A549 (cell line): ENCODE data around the gene CASQ1.

Source experiments
- CEBPB ChIP-seq, 2 experiments: fragments of >200 bp in 1 of 2; sonication (Bioruptor Twin) in 1 of 2; formaldehyde crosslinking in 1 of 2; IDR thresholded peaks; 2 replicates each; pipeline ENCODE4 v1.6.1; 2012 to 2016
- ELK1 ChIP-seq: fragments of 150-350 bp; IDR thresholded peaks from 2 replicates; pipeline ENCODE4 v1.6.1; 2014; ENCODE audit warnings: low read depth, mild to moderate bottlenecking, low read length
- JUN ChIP-seq, 2 experiments: fragments of >200 bp; sonication (Bioruptor Twin); formaldehyde crosslinking; IDR thresholded peaks; 2 replicates in 1 of 2; 3 replicates in 1 of 2; pipeline ENCODE4 v1.6.1; 2016 to 2017
- KDM1A ChIP-seq: fragments of 200-600 bp; sonication (generic); IDR thresholded peaks from 2 replicates; pipeline ENCODE4 v1.6.1; 2016; ENCODE audit warnings: low read depth, mild to moderate bottlenecking
- MAFK ChIP-seq: fragments of 450-650 bp; IDR thresholded peaks from 2 replicates; pipeline ENCODE4 v1.6.1; 2014; ENCODE audit not compliant: partially characterized antibody
- MYC ChIP-seq: IDR thresholded peaks from 2 replicates; pipeline ENCODE4 v1.6.1; 2012; ENCODE audit warnings: mild to moderate bottlenecking, inconsistent platforms, low read length, improper control_type of control experiment, borderline replicate concordance
- POLR2A ChIP-seq: IDR thresholded peaks from 2 replicates; pipeline ENCODE4 v1.6.1; 2012; ENCODE audit warnings: mild to moderate bottlenecking, low read length
- RAD21 ChIP-seq, 2 experiments: fragments of >200 bp in 1 of 2; sonication (Bioruptor Twin) in 1 of 2; formaldehyde crosslinking in 1 of 2; IDR thresholded peaks in 1 of 2; conservative IDR thresholded peaks in 1 of 2; 2 replicates in 1 of 2; 3 replicates in 1 of 2; pipeline ENCODE4 v1.6.1; 2012 to 2018; ENCODE audit warnings: inconsistent platforms in 1 of 2
- RFX5 ChIP-seq: fragments of 450-650 bp; IDR thresholded peaks from 2 replicates; pipeline ENCODE4 v1.7.1; 2014; ENCODE audit warnings: antibody characterized with exemption, mild to moderate bottlenecking, moderate library complexity
- TP53 ChIP-seq: fragments of 250-450 bp; sonication (Bioruptor Pico); IDR thresholded peaks from 2 replicates; pipeline ENCODE4 v1.5.0; 2021; ENCODE audit warnings: mild to moderate bottlenecking, moderate library complexity
- ZSCAN20 ChIP-seq: fragments of 250-450 bp; sonication (Bioruptor Pico); IDR thresholded peaks from 2 replicates; pipeline ENCODE4 v1.8.0; 2022; ENCODE audit warnings: mild to moderate bottlenecking, moderate library complexity
- TF ChIP-seq, protein P1 (sequence below): fragments of >200 bp; sonication (Bioruptor Twin); formaldehyde crosslinking; IDR thresholded peaks from 3 replicates; pipeline ENCODE4 v1.5.1; 2016
- TF ChIP-seq, protein P2 (sequence below): IDR thresholded peaks from 2 replicates; pipeline ENCODE4 v1.6.1; 2012

GRCh38 chr1:160228431-160228830 lies 38.1 kb downstream of the CASQ1 start:
- TF ChIP-seq, protein P1, sequence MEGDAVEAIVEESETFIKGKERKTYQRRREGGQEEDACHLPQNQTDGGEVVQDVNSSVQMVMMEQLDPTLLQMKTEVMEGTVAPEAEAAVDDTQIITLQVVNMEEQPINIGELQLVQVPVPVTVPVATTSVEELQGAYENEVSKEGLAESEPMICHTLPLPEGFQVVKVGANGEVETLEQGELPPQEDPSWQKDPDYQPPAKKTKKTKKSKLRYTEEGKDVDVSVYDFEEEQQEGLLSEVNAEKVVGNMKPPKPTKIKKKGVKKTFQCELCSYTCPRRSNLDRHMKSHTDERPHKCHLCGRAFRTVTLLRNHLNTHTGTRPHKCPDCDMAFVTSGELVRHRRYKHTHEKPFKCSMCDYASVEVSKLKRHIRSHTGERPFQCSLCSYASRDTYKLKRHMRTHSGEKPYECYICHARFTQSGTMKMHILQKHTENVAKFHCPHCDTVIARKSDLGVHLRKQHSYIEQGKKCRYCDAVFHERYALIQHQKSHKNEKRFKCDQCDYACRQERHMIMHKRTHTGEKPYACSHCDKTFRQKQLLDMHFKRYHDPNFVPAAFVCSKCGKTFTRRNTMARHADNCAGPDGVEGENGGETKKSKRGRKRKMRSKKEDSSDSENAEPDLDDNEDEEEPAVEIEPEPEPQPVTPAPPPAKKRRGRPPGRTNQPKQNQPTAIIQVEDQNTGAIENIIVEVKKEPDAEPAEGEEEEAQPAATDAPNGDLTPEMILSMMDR, result no peak
- TF ChIP-seq ZSCAN20 (CRISPR knock-in tag) (no peak), RFX5 (no peak), POLR2A (no peak), MAFK (no peak), RAD21 (conservative IDR thresholded peaks at IDR 0.05 in 1 of 2, IDR thresholded peaks at IDR 0.05 in 1 of 2) (no peak), JUN (IDR thresholded peaks at IDR 0.05) (no peak), MYC (no peak), CEBPB (IDR thresholded peaks at IDR 0.05) (no peak), ELK1 (no peak), TP53 (CRISPR knock-in tag) (no peak), KDM1A (no peak)
- TF ChIP-seq, protein P2, sequence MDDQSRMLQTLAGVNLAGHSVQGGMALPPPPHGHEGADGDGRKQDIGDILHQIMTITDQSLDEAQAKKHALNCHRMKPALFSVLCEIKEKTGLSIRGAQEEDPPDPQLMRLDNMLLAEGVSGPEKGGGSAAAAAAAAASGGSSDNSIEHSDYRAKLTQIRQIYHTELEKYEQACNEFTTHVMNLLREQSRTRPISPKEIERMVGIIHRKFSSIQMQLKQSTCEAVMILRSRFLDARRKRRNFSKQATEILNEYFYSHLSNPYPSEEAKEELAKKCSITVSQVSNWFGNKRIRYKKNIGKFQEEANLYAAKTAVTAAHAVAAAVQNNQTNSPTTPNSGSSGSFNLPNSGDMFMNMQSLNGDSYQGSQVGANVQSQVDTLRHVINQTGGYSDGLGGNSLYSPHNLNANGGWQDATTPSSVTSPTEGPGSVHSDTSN, result no peak
